GM19468 (cell line): Measurements from ENCODE around the gene BTNL2.
A peak's percentile ranks its signal among the peaks of the same experiment; 100 is the strongest.
"Not testable (repeated sequence)": the region's sequence is repeated elsewhere in the genome, so short reads cannot be mapped to it uniquely, and the experiment has no call there.

ENCODE experiments used
- ATAC-seq: cut with Tn5 transposase; IDR thresholded peaks from one replicate; pipeline ENCODE4 v1.9.1; 2021; ENCODE audit warnings: mild to moderate bottlenecking, moderate library complexity, moderate number of reproducible peaks; ENCODE audit not compliant: unreplicated experiment; ENCODE audit errors: extremely low read depth

Gene BTNL2, protein sequence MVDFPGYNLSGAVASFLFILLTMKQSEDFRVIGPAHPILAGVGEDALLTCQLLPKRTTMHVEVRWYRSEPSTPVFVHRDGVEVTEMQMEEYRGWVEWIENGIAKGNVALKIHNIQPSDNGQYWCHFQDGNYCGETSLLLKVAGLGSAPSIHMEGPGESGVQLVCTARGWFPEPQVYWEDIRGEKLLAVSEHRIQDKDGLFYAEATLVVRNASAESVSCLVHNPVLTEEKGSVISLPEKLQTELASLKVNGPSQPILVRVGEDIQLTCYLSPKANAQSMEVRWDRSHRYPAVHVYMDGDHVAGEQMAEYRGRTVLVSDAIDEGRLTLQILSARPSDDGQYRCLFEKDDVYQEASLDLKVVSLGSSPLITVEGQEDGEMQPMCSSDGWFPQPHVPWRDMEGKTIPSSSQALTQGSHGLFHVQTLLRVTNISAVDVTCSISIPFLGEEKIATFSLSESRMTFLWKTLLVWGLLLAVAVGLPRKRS

DNA sequence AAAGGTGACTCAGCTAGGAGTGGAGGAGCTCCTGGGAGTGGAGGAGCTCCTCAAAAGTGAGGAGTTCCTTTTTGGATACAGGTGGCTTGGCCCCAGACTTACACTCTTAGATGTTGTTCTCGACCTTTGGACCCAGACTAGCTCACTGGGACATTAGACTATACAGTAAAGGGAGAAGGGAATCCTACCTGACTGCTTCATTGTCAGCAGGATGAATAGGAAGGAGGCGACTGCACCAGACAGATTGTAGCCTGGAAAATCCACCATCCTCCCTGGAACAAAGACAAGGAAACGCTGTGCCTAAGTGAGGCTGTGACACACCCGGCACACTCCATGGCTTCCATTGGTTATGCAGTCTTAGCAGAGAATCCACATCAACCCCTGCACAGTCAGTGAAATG lies at the start of gene BTNL2:
Gene BTNL2, minus strand, starts transcription at position 325 of the 400 bp plus-strand sequence. Its CDS starts 58 bp downstream, at position 267.
- no peak for ATAC-seq

DNA sequence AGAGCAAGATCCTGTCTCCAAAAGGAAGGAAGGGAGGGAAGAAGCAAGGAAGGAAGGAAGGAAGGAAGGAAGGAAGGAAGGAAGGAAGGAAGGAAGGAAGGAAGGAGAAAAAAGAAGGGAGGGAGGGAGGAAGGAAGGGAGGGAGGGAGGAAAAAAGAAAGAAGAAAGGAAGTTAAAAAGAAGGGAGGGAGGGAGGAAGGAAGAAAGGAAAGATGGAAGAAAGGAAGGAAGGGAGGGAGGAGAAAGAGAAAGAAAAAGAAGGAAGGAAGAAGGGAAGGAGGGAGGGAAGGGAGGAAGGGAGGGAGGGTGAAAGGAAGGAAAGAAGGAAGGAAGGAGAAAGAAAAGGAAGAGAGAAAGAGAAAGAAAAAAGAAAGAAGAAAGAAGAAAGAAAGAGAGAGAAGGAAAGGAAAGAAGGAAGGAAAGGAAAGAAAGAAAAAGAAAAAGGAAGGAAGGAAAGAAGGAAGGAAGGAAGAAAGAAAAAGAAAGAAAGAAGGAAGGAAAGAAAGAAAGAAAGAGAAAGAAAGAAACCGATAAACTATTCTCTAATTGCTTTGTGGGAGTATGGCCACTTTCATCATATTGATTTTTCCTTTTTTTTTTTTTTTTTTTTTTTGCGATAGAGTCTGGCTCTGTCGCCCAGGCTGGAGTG lies 42.2 kb upstream of the BTNL2 start:
- ATAC-seq, result no peak

DNA sequence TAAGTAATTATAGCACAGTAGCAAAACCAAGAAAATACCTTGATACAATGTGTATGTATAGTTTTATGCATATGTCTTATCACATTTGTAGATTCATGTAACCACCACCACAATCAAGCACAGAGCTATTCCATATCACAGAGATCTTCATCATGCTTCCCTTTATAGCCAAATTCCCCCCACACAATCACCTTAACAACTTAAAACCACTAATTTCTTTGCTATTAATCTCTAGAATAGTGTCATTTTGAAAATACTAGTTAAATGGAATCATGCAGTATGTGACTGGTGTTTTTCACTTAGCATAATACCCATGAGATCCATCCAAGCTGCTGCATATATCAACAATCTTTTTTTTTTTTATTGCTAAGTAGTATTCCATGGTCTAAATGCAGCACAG lies 41.0 kb upstream of the BTNL2 start:
- no peak for ATAC-seq

DNA sequence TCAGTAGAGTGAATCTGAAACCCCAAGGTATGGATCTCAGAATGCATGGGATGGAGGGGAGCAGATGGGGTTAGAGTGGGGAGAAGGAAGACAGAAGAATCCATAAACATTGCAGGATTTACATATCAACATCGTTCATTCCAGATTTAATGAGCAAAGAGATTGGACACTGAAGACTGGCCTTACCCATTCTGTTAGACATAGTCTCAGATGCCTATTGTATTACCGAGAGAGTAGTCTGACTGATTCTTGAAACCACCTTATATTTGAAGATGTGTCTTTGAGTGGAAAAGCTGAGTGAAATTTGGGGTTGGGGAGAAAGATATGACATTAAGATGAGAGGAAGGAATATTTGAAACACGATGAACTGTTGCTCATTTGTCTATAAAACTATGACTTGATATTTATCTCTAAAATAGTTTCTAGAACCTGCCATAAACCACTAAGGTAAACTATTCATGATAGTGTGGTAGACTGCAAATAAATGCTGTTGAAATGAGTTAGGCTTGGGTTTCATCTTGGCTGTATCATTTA lies 38.4 kb upstream of the BTNL2 start:
- no peak for ATAC-seq

DNA sequence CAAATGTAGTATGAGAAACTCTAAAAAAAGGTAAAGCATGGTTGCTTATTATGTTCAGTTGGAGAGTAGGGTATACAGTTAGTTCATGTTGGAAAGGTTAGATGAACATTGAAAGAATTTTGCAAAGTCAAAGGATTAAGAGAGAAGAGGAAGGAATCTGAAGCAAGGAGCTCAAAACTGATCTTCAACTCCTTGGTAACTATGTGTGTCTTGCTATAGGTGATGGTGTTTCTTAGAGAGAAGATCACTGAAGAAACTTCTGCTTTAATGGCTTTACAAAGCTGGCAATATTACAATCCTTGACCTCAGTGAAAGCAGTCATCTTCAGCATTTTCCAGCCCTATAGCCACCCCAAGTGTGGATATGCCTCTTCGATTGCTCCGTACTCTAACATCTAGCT lies 37.5 kb upstream of the BTNL2 start:
- ATAC-seq, result no peak

DNA sequence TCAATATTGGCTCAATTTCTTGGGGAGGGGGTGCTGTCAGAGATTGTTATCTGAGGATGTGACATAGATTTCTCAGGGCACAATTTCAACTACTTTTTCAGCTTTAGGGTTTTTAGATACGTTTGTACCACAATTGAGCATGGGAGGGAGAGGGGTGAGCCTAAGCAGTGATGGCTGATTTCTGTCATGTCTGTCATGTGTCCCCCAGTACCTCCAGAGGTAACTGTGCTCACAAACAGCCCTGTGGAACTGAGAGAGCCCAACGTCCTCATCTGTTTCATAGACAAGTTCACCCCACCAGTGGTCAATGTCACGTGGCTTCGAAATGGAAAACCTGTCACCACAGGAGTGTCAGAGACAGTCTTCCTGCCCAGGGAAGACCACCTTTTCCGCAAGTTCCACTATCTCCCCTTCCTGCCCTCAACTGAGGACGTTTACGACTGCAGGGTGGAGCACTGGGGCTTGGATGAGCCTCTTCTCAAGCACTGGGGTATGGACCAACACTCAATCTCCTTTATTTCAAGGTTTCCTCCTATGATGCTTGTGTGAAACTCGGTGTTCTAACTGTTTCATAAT lies 36.1 kb upstream of the BTNL2 start:
- no peak for ATAC-seq

DNA sequence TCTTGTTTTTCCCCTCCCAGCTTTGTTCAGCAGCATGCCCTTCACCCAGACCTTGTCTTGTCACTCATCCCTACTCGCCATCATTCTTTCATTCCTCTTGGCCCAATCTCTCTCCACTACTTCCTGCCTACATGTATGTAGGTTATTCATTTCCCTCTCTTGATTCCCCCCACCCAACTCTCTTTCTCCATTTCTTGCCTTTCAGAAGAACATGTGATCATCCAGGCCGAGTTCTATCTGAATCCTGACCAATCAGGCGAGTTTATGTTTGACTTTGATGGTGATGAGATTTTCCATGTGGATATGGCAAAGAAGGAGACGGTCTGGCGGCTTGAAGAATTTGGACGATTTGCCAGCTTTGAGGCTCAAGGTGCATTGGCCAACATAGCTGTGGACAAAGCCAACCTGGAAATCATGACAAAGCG lies 35.3 kb upstream of the BTNL2 start:
- no peak for ATAC-seq

DNA sequence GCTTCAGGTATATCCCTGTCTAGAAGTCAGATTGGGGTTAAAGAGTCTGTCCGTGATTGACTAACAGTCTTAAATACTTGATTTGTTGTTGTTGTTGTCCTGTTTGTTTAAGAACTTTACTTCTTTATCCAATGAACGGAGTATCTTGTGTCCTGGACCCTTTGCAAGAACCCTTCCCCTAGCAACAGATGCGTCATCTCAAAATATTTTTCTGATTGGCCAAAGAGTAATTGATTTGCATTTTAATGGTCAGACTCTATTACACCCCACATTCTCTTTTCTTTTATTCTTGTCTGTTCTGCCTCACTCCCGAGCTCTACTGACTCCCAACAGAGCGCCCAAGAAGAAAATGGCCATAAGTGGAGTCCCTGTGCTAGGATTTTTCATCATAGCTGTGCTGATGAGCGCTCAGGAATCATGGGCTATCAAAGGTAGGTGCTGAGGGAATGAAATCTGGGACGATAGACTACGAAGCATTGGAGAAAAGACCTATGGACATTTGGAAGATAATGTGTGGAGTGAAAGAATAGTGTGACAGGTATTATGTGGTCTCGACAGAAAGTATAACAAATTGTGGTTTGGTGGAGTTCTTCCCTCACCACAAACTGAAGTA lies 32.7 kb upstream of the BTNL2 start, which contains the start of gene HLA-DRA:
Gene HLA-DRA, plus strand, starts transcription at position 286 of the 613 bp plus-strand sequence. Its CDS starts 64 bp downstream, at position 350.
- ATAC-seq, result peak; percentile 84

DNA sequence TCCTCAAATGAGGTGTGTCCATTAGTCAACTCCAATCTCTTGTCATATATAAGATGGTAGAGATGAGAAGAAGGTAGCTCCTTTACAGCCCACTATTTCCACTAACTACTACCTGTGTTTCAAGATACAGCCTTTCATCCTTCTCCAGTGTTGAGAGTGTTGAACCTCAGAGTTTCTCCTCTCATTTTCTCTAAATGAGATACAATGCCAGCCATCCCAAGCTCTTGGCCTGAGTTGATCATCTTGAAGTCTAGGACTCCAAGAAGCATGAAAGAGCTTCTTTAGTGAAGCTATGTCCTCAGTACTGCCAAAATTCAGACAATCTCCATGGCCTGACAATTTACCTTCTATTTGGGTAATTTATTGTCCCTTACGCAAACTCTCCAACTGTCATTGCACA lies 32.2 kb upstream of the BTNL2 start:
- ATAC-seq, result no peak

DNA sequence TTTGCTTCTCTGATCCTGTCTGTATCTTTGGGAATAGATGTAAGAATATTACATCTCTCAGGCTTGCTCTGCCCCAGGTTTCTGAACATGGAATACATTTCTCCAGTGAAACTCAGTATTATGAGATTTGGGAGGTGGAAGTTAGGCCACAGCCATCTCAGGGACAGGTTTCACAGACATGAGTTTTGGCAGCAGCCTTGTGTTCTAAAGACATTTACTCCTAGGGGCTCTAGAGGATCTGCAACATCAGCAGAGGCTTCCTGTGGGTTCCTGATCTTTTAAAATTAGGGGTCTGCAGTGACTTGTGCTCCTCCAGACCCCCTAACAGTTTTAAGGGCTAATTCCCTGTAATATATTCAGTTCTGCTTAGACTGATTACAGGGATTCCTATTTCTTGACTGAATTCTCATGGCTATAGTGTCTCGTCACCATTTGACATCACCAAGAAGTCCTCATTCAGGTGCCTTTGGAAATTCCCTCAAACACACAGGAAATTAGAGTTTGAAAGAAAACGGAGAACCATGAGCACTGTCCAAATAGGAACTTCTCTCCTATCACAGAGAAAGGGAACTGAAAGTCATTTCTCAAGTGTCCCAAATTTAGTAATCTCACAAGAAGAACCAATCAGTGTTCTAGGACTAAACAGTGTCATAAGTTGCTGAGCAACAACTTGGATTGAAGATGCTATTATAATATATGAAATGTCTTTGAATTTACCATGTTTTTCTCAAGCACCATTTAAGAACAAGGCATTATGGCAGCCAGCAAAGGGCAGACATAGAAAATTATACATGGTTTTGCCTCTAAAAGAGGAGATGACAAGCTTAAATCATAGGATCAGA lies 30.2 kb upstream of the BTNL2 start:
- ATAC-seq, result peak; percentile 47

DNA sequence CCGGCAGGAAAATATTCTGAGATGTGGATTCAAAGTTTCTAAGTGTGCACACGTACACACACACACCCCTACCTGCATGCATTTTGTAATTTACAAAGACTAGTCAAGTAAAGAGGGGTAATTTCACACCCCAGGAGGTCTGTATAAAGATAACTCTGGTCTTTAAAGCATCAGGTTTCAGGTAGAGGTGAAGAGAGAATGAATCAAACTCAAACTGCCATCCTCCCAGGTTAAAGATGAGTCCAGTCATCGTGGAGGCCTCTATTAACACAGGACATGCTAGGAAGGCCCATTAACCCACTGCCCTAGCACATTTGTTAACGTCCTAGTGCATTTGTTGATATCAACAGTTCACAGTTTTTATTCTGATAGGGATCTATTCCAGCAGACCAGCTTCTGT lies 29.2 kb upstream of the BTNL2 start:
- ATAC-seq, result no peak

DNA sequence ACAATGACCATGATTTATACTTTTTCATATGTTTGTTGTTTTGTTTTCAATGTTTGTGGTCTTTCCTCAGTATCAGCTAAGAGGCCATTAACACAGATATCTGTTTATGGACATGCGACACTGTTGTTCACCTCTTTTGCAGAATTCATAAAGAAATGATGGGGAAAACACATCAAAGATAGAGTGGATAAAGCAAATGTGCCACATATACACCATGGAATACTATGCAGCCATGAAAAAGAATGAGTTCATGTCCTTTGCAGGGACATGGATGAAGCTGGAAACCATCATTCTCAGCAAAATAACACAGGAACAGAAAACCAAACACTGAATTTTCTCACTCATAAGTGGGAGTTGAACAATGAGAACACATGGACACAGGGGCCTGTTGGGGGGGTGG lies 27.0 kb upstream of the BTNL2 start:
- not testable (repeated sequence) for ATAC-seq

DNA sequence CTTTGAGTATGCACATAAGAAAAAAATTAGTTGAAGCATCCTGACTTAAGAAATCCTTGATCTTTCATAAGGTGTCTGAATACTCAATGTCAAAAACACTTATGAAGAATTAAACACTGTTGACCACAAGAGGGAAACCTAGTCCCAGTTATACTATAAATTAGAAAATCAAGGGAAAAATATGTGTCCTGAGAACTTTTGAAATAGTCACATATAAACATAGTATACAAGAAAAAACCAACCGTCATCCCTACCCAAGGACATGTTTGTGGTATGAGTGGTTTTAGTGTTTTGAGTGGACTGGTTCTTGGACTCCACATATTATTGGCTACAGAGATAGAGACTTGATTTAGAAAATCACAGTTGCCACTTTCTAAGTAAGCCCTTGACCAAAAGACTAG lies 25.1 kb upstream of the BTNL2 start:
- ATAC-seq, result no peak

DNA sequence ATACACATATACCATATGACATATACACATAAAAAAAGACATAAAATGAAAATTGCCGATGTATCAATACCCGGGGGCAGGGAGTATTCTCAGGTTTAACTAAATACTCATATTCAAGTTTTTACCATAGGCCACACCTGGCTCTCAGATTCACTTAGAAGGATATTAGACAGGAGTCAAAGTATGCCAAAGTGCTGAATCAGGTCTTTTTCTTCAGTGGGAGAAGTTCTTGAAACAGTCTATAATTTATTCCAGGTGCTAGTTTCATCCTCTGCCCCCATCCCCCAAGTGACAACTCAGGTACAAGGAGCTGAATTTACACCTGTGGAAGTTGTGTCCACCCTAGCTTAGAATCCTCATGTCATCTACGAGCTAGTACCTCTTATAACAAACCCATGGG lies 24.2 kb upstream of the BTNL2 start:
- no peak for ATAC-seq

DNA sequence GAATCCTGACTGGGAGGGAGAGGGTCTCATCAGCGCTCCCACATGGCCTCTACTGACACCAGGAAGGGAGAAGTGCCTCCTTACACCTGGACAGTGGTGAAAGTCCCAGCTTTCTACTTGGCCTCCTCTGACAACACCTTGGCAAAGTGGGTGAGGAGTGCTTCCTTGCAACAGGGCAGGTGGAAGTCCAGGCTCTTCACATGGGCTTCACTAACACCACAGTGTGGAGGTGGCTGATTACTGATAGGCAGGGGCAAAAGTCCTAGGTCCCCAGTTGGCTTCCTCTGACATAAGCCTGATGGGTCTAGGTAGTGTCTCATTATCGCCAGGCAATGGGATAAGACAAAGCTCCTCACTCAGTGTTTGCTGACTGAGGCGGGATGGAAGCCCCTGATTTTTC lies 23.2 kb upstream of the BTNL2 start:
- ATAC-seq, result no peak

DNA sequence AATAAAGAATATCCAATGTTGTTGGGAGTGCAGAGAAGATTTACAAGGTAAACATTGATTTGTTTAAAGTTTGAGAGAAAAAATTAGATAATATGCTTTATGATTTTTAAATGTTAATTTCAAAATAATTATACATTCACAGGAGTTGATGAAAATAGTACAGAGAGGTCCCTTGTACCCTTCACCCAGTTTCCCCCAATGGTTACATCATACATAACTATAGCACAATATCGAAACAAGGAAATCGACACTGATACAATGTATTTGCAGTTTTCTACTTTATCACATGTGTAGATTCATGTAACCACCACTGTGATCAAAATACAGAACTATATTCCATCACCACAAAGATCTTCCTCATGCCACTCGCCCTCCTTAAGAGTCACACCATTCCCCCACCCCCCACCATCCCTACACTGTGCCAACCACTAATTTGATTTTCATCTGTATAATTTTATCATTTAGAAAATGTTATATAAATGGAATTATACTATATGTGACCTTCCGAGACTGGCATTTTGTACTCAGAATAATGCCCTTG lies 21.0 kb upstream of the BTNL2 start:
- ATAC-seq, result no peak

DNA sequence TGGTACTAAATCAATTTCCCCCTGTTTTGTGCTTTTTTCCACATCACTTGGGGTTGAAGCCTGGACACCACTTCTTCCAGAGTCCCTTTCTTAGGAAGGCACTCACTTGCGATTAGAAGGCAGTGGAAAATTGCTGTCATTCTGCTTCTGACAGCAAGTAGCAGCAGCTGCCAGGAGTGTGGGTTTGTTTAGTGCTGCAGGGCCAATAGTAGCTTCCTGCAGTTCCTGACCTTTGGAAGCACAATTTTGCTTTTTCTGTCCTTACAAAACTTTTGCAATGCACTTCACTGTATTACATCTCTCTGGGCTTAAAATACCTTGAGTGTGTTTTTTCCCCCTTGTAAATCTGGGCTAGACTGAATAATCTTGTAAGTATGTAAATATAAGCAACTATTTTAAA lies 20.2 kb upstream of the BTNL2 start:
- ATAC-seq, result no peak

DNA sequence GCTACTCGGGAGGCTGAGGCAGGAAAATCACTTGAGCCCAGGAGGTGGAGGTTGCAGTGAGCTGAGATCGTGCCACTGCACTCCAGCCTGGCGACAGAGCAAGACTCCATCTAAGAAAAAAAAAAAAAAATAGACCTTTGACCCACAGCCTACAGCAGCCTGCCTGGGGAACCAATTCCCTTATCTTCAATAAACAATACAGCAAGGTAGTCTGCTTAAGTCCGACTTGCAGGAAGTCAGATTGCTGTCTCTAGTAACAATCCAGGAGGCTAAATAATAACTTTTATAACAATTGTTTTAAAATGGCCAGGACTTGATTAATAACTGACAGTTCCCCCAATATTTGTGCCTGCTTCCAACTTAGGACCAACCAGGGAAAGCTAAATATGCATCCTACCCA lies 19.4 kb upstream of the BTNL2 start:
- no peak for ATAC-seq

DNA sequence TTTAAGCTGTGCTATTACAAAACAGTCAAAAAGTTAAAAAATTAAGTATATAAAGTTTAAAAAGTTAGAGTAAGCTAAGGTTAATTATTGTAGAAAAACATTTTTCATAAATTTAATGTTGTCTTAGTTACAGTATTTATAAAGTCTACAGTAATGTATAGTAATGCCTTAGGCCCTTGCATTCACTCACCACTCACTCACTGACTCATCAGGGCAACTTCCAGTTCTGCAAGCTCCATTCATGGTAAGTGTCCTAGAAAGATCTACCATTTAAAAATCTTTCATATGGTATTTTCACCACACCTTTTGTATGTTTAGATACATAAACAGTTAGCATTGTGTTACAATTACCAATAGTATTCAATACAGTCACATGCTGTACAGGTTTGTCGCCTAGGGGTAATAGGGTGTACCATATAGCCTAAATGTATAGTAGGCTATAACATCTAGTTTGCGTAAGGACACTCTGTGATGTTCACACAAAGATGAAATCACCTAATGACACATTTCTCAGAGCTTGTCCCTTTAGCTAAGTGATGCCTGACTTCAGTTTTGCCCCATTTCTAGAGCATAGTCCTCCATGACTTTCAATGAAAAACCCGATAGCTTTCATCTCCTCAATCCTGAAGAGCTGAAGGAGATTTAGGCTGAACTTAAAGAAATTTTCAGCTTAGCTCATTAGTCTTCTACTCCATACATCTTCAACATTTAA lies 17.8 kb upstream of the BTNL2 start:
- no peak for ATAC-seq
